Measurements from ENCODE around the gene OCRL.
"Not testable (repeated sequence)": the region's sequence is repeated elsewhere in the genome, so short reads cannot be mapped to it uniquely, and the experiment has no call there.

Gene OCRL

GRCh38 chrX:129540722-129541184, 694 bp downstream of the OCRL start:
- no peak for TF ChIP-seq ZFX (IDR thresholded peaks at IDR 0.05)
- no peak for TF ChIP-seq CTCF (conservative IDR thresholded peaks at IDR 0.05)
- H3K27ac ChIP-seq = peak overlapping the region; percentile 85

GRCh38 chrX:129544780-129545179, 4.7 kb downstream of the OCRL start:
- TF ChIP-seq CTCF (conservative IDR thresholded peaks at IDR 0.05) = no peak
- no peak for TF ChIP-seq ZFX (IDR thresholded peaks at IDR 0.05)
- H3K27ac ChIP-seq = no peak overlapping the region

GRCh38 chrX:129545408-129545807, 5.3 kb downstream of the OCRL start:
- TF ChIP-seq CTCF (conservative IDR thresholded peaks at IDR 0.05) (no peak), ZFX (IDR thresholded peaks at IDR 0.05) (no peak)
- H3K27ac ChIP-seq = no peak overlapping the region

- no peak overlapping the region for H3K27ac ChIP-seq
Measured at GRCh38 chrX:129549124-129549523, 9.1 kb downstream of the OCRL start.

GRCh38 chrX:129553619-129554288, 13.7 kb downstream of the OCRL start:
- no peak overlapping the region for H3K27ac ChIP-seq
- TF ChIP-seq ZFX (IDR thresholded peaks at IDR 0.05) (no peak), CTCF (conservative IDR thresholded peaks at IDR 0.05) (no peak)

More at GRCh38 chrX:129549124-129549523, 9.1 kb downstream of the OCRL start:
- no peak for TF ChIP-seq ZFX (IDR thresholded peaks at IDR 0.05)
- no peak for TF ChIP-seq CTCF (conservative IDR thresholded peaks at IDR 0.05)

GRCh38 chrX:129554816-129555215, 14.8 kb downstream of the OCRL start:
- H3K27ac ChIP-seq = not testable (repeated sequence)

GRCh38 chrX:129556806-129557315, 16.8 kb downstream of the OCRL start:
- no peak for TF ChIP-seq ZFX (IDR thresholded peaks at IDR 0.05)
- no peak for TF ChIP-seq CTCF (conservative IDR thresholded peaks at IDR 0.05)

More at GRCh38 chrX:129556806-129557315, 16.8 kb downstream of the OCRL start:
- no peak overlapping the region for H3K27ac ChIP-seq

All from C4-2B (cell line).